ENCODE results near the gene RMRP. TPM values are rescaled to one million over a fixed set of nuclear protein-coding genes. Genes with fewer than 3 reads are reported as not detected.

Gene RMRP
- total RNA-seq, 1 donor from 2014 or later = 14,337 TPM

DNA sequence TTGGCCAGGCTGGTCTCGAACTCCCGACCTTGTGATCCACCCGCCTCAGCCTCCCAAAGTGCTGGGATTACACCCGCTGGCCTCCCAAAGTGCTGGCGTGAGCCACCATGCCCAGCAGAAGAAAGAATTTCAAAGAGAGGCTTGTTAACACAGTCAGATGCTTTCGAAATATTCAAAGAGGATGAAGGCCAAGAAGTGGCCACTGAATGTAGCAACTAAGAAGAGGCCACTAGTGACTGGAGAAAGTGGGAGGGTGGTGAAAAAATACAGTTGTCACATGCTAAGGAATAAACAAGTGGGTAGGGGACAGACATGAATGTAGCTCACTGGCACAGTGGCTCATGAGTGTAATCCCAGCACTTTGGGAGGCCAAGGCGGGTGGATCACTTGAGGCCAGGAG lies 44.9 kb upstream of the RMRP start:
- no peaks in the 10 kb centered on the region for H3K9me3 Mint-ChIP-seq (ENCODE audit: unreplicated experiment)

DNA sequence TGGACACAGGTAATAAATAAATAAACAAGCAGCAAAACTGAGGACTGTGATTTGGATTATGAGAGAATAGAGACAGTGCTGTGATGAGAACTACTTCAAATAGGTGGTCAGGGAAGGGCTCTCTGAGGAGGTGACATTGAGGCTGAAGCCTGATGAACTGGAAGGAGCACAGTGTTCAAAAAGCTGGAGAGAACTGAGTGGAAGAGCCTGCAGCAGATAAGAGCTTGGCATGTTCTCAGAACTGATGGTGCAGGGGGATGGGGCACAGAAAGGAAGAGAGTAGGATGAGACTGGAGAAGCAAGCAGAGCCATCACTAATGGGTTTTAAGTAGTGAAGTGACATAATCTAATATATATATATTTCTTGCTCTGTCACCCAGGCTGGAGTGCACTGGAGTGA lies 43.1 kb upstream of the RMRP start:
- TF ChIP-seq, protein P1, sequence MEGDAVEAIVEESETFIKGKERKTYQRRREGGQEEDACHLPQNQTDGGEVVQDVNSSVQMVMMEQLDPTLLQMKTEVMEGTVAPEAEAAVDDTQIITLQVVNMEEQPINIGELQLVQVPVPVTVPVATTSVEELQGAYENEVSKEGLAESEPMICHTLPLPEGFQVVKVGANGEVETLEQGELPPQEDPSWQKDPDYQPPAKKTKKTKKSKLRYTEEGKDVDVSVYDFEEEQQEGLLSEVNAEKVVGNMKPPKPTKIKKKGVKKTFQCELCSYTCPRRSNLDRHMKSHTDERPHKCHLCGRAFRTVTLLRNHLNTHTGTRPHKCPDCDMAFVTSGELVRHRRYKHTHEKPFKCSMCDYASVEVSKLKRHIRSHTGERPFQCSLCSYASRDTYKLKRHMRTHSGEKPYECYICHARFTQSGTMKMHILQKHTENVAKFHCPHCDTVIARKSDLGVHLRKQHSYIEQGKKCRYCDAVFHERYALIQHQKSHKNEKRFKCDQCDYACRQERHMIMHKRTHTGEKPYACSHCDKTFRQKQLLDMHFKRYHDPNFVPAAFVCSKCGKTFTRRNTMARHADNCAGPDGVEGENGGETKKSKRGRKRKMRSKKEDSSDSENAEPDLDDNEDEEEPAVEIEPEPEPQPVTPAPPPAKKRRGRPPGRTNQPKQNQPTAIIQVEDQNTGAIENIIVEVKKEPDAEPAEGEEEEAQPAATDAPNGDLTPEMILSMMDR (IDR thresholded peaks at IDR 0.05) = no peak
- H3K27me3 Mint-ChIP-seq (ENCODE audit: unreplicated experiment) = no peaks in the 10 kb centered on the region
- H3K9me3 Mint-ChIP-seq (ENCODE audit: unreplicated experiment) = no peaks in the 10 kb centered on the region
- no peak overlapping the region for H3K4me3 Mint-ChIP-seq (ENCODE audit: unreplicated experiment)
- DNase-seq (ENCODE audit: extremely low spot score, unreplicated experiment) = no peak
- peaks cover 36% of the 10 kb centered on the region for H3K36me3 Mint-ChIP-seq (ENCODE audit: unreplicated experiment)
- no peak overlapping the region for H3K27ac Mint-ChIP-seq (ENCODE audit: unreplicated experiment)
- H3K4me1 Mint-ChIP-seq (ENCODE audit: unreplicated experiment) = peaks cover 2% of the 10 kb centered on the region

More for the DNA sequence above, 44.9 kb upstream of the RMRP start:
- DNase-seq (ENCODE audit: extremely low spot score, unreplicated experiment) = no peak
- H3K27me3 Mint-ChIP-seq (ENCODE audit: unreplicated experiment) = no peaks in the 10 kb centered on the region
- TF ChIP-seq, protein P1 (IDR thresholded peaks at IDR 0.05) = no peak
- no peak overlapping the region for H3K4me3 Mint-ChIP-seq (ENCODE audit: unreplicated experiment)
- peaks cover 40% of the 10 kb centered on the region for H3K36me3 Mint-ChIP-seq (ENCODE audit: unreplicated experiment)
- no peak overlapping the region for H3K27ac Mint-ChIP-seq (ENCODE audit: unreplicated experiment)
- no peaks in the 10 kb centered on the region for H3K4me1 Mint-ChIP-seq (ENCODE audit: unreplicated experiment)

GRCh38 chr9:35700031-35700430 lies 42.2 kb upstream of the RMRP start:
- no peak for DNase-seq (ENCODE audit: extremely low spot score, unreplicated experiment)
- no peak overlapping the region for H3K27ac Mint-ChIP-seq (ENCODE audit: unreplicated experiment)

GRCh38 chr9:35698231-35698630 lies 40.4 kb upstream of the RMRP start:
- peaks cover 2% of the 10 kb centered on the region for H3K4me1 Mint-ChIP-seq (ENCODE audit: unreplicated experiment)
- H3K27me3 Mint-ChIP-seq (ENCODE audit: unreplicated experiment) = no peaks in the 10 kb centered on the region
- peaks cover 20% of the 10 kb centered on the region for H3K36me3 Mint-ChIP-seq (ENCODE audit: unreplicated experiment)
- H3K27ac Mint-ChIP-seq (ENCODE audit: unreplicated experiment) = no peak overlapping the region
- TF ChIP-seq, protein P1 (IDR thresholded peaks at IDR 0.05) = no peak
- DNase-seq (ENCODE audit: extremely low spot score, unreplicated experiment) = no peak
- no peaks in the 10 kb centered on the region for H3K9me3 Mint-ChIP-seq (ENCODE audit: unreplicated experiment)
- no peak overlapping the region for H3K4me3 Mint-ChIP-seq (ENCODE audit: unreplicated experiment)

More at GRCh38 chr9:35700031-35700430, 42.2 kb upstream of the RMRP start:
- H3K36me3 Mint-ChIP-seq (ENCODE audit: unreplicated experiment) = peaks cover 36% of the 10 kb centered on the region
- peaks cover 2% of the 10 kb centered on the region for H3K4me1 Mint-ChIP-seq (ENCODE audit: unreplicated experiment)
- H3K9me3 Mint-ChIP-seq (ENCODE audit: unreplicated experiment) = no peaks in the 10 kb centered on the region
- TF ChIP-seq, protein P1 (IDR thresholded peaks at IDR 0.05) = no peak
- no peaks in the 10 kb centered on the region for H3K27me3 Mint-ChIP-seq (ENCODE audit: unreplicated experiment)
- no peak overlapping the region for H3K4me3 Mint-ChIP-seq (ENCODE audit: unreplicated experiment)

DNA sequence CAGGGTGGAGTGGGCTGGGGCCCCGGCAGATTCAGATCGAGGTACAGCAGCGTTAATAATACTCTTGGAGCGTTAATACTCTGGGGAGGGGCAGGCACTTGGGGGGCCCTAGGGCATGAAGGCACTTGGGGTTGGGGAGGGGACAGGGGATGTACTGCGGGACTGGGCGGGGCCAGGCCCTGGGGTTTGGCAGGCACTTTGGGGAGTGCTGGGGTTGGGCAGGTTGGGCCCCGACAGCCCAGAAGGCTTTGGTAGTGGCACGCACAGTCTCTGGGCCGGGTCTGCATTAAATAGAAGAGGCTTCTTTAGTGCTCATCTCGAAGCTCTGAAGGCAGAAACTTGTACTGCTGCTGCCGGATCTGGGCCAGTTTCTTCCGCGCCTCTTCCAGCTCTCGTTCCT lies 39.7 kb upstream of the RMRP start:
- Mint-ChIP-seq H3K9me3 (ENCODE audit: unreplicated experiment) (no peaks in the 10 kb centered on the region), H3K4me3 (ENCODE audit: unreplicated experiment) (no peak overlapping the region)

More for the DNA sequence above, 39.7 kb upstream of the RMRP start:
- H3K27ac Mint-ChIP-seq (ENCODE audit: unreplicated experiment) = peak overlapping the region; percentile 4
- DNase-seq (ENCODE audit: extremely low spot score, unreplicated experiment) = no peak
- peaks cover 2% of the 10 kb centered on the region for H3K4me1 Mint-ChIP-seq (ENCODE audit: unreplicated experiment)
- peaks cover 15% of the 10 kb centered on the region for H3K36me3 Mint-ChIP-seq (ENCODE audit: unreplicated experiment)
- TF ChIP-seq, protein P1 (IDR thresholded peaks at IDR 0.05) = no peak
- H3K27me3 Mint-ChIP-seq (ENCODE audit: unreplicated experiment) = no peaks in the 10 kb centered on the region
